Lower lobe of right lung (tissue), 2 donors: Measurements from ENCODE around the gene NPEPL1. TPM values are rescaled to one million over a fixed set of nuclear protein-coding genes. Genes with fewer than 3 reads are reported as not detected.

Experiments
- ATAC-seq, 2 donors: fragments of 200-7000 bp; cut with Tn5 transposase; one replicate each; pipeline ENCODE4 v1.9.1; 2020 to 2022; ENCODE audit warnings: mild to moderate bottlenecking in 2 of 2, moderate library complexity in 2 of 2
- DNase-seq: peaks from one replicate; pipeline ENCODE4 v3.0.0-alpha.2; 2020
- H3K27ac ChIP-seq: fragments of 200-600 bp; one replicate; pipeline ENCODE4 v1.8.0; 2022
- H3K27me3 ChIP-seq: fragments of 200-600 bp; one replicate; pipeline ENCODE4 v1.8.0; 2022; ENCODE audit warnings: low read depth
- H3K36me3 ChIP-seq: fragments of 200-600 bp; one replicate; pipeline ENCODE4 v1.8.0; 2022; ENCODE audit warnings: mild to moderate bottlenecking
- H3K4me1 ChIP-seq: fragments of 200-600 bp; one replicate; pipeline ENCODE4 v1.8.0; 2022
- H3K4me3 ChIP-seq: fragments of 200-600 bp; one replicate; pipeline ENCODE4 v1.8.0; 2022; ENCODE audit warnings: mild to moderate bottlenecking
- H3K9me3 ChIP-seq: fragments of 200-600 bp; one replicate; pipeline ENCODE4 v1.8.0; 2022
- intact Hi-C: fragments of 100-400 bp; cut with DNase I; formaldehyde crosslinking; loops from one replicate; pipeline ENCODE4 v1.11.0; 2022
- total RNA-seq: library from RNA; stranded (reverse); fragmentation: NEBNext Ultra II Directional; extraction: Animal tissue kit (Norgen Biotek cat#: 25700); gene quantifications from one replicate; pipeline ENCODE4 v1.2.1, GENCODE V29; 2021
- TF ChIP-seq, protein P1 (sequence below): fragments of 200-600 bp; IDR thresholded peaks from one replicate; pipeline ENCODE4 v1.8.0; 2022; ENCODE audit warnings: antibody characterized with exemption, mild to moderate bottlenecking
- donor health status: DM: no; HTN: yes; CAD: no; lungs with severe emphysema.

The NPEPL1 gene
- total RNA-seq, 1 donor from 2014 or later, result 40.6 TPM

DNA sequence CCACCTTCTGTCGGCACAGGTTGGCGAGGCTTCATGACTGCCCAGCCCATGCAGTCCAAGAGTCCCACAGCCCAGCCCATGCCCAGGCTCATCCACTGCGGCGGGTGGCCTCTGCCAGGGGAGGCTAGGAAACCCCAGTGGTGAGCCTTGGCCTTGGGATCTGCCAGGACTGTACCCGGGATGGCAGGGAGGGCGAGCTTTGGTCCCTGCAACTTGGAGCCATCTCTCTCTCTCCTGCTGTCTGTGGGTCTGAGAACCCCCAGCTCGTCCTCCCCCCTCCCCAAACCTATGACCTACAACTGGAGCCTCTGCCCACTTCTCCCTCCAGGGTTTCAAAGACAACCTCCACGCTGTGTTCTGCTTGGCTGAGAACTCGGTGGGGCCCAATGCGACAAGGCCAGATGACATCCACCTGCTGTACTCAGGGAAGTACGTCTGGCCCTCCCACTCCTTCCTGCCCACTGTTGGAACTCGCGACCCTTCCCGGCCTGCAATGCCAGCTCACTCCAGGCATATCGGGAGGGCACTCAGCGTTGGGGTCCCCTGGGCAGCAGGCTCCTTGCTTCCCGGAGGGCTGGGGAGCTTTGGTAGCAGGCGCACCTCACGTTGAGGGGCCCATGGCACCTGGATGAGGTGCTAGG, 19.7 kb downstream of the NPEPL1 start:
- intact Hi-C loops, result no loop called here
- ATAC-seq (no peak), DNase-seq (no peak)

DNA sequence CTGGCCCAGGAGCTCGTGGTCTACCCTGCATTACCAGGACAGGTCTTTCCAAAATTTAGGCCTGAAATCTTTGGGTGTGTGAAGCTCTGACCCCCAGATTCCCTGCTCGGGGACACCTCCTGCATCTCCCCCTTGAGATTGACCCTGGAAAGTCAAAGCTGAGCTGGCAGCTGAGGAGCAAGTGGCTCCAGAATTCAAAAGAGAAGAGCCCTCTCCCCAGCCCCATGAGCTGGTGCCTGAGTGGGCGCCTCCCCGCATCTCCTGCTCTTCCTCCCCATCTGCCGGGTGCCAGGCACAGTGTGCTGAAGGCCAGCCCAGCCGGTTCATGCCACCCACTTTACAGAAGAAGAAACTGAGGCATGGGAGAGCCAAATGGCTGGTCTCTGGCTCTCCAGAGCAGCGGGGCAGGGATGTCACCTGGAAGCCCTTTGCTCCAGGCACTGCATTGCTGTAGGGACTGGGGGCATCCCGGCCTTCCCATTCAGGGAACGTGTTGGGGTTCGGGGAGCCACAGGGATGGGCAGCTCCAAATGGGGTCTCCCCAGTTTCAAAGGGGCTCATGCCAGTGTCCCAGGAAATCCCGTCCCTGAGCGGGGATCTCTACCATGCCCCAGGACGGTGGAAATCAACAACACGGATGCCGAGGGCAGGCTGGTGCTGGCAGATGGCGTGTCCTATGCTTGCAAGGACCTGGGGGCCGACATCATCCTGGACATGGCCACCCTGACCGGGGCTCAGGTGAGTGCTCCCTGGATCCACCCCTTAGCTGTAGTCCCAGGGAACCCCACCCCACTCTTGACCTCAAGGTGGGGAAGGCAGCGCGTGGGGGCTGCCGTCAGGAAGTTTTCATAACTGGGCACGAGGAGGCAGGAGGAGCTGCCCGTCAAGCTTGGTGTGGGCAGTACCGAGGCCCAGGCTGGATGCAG, 20.5 kb downstream of the NPEPL1 start:
- Histone ChIP-seq H3K27ac (no peak overlapping the region), H3K9me3 (no peaks in the 10 kb centered on the region), H3K27me3 (no peaks in the 10 kb centered on the region), H3K4me3 (no peak overlapping the region), H3K36me3 (peaks cover 25% of the 10 kb centered on the region), H3K4me1 (no peaks in the 10 kb centered on the region)
- intact Hi-C loops, result no loop called here
- DNase-seq, result no peak
- ATAC-seq, result no peak
- TF ChIP-seq, protein P1, sequence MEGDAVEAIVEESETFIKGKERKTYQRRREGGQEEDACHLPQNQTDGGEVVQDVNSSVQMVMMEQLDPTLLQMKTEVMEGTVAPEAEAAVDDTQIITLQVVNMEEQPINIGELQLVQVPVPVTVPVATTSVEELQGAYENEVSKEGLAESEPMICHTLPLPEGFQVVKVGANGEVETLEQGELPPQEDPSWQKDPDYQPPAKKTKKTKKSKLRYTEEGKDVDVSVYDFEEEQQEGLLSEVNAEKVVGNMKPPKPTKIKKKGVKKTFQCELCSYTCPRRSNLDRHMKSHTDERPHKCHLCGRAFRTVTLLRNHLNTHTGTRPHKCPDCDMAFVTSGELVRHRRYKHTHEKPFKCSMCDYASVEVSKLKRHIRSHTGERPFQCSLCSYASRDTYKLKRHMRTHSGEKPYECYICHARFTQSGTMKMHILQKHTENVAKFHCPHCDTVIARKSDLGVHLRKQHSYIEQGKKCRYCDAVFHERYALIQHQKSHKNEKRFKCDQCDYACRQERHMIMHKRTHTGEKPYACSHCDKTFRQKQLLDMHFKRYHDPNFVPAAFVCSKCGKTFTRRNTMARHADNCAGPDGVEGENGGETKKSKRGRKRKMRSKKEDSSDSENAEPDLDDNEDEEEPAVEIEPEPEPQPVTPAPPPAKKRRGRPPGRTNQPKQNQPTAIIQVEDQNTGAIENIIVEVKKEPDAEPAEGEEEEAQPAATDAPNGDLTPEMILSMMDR, result no peak

More for the DNA sequence above, 19.7 kb downstream of the NPEPL1 start:
- Histone ChIP-seq H3K36me3 (peaks cover 25% of the 10 kb centered on the region), H3K9me3 (no peaks in the 10 kb centered on the region), H3K27me3 (no peaks in the 10 kb centered on the region), H3K4me3 (no peak overlapping the region), H3K27ac (no peak overlapping the region), H3K4me1 (no peaks in the 10 kb centered on the region)
- TF ChIP-seq, protein P1, result no peak

DNA sequence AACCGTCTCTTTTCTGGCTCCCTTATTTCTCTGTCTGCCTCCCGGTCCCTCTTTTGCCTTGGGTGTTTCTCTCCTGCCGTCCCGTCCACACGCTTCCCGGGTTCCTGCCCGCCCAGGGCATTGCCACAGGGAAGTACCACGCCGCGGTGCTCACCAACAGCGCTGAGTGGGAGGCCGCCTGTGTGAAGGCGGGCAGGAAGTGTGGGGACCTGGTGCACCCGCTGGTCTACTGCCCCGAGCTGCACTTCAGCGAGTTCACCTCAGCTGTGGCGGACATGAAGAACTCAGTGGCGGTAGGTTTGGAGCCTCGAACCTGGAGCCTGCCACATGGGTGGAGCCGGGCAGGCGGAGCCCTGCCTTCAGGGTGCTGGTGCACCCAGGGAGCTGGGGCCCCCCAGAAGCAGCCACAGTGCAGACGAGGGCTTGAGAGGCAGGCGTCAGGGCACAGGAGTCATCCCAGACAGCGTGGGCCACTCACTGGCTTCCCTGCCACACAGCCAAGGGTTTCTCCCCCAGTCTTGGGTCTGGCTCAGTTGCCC, 21.3 kb downstream of the NPEPL1 start:
- intact Hi-C loops, result no loop called here
- ATAC-seq, result no peak
- Histone ChIP-seq H3K9me3 (no peaks in the 10 kb centered on the region), H3K27ac (no peak overlapping the region), H3K36me3 (peaks cover 25% of the 10 kb centered on the region), H3K27me3 (no peaks in the 10 kb centered on the region), H3K4me1 (no peaks in the 10 kb centered on the region), H3K4me3 (no peak overlapping the region)
- TF ChIP-seq, protein P1, result no peak
- no peak for DNase-seq

DNA sequence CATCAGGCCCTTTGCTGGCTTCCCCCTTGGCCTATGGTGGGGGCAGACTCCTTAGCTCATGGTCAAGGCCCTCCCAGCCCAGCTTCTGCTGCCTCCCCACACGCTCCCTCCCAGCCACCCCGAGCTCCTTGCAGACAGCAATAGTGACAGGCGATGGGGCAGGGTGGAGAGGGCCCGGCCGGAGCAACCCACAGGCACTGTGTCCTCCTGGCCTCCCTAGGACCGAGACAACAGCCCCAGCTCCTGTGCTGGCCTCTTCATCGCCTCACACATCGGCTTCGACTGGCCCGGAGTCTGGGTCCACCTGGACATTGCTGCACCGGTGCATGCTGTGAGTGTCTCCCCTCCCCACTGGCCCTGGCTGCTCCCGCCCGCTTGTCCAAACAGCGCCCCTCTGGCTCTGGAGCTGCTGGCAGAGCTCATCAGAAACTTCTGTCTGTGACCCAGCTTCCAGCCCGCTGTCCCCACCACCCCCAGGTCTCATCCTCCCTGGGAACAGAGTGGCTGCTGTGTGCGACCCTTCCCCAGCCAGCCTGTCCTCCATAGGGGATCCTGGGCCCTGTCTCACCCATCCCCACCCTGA, 21.8 kb downstream of the NPEPL1 start:
- H3K9me3 ChIP-seq, result no peaks in the 10 kb centered on the region
- no peaks in the 10 kb centered on the region for H3K4me1 ChIP-seq
- H3K4me3 ChIP-seq, result no peak overlapping the region
- DNase-seq (no peak), ATAC-seq (no peak)
- intact Hi-C loops, result no loop called here
- H3K36me3 ChIP-seq, result peaks cover 20% of the 10 kb centered on the region
- TF ChIP-seq, protein P1, result no peak
- no peaks in the 10 kb centered on the region for H3K27me3 ChIP-seq
- no peak overlapping the region for H3K27ac ChIP-seq

GRCh38 chr20:58714923-58715351, 22.3 kb downstream of the NPEPL1 start:
- TF ChIP-seq, protein P1, result no peak
- Histone ChIP-seq H3K4me3 (no peak overlapping the region), H3K9me3 (no peaks in the 10 kb centered on the region), H3K27me3 (no peaks in the 10 kb centered on the region), H3K4me1 (no peaks in the 10 kb centered on the region), H3K36me3 (peaks cover 17% of the 10 kb centered on the region), H3K27ac (no peak overlapping the region)
- intact Hi-C loops, result no loop called here
- DNase-seq, result no peak
- no peak for ATAC-seq
